HEK293 (cell line): ENCODE data around the gene ACAP3.

Experiments
- CTCF ChIA-PET: fragments of 350-600 bp; formaldehyde crosslinking; extraction: SDS; loops from one replicate; lab custom pipeline; 2021; ENCODE audit warnings: antibody characterized with exemption; lab: Yijun Ruan, JAX
- POLR2A ChIA-PET: fragments of 300-600 bp; formaldehyde crosslinking; extraction: SDS; loops from one replicate; lab custom pipeline; 2020; ENCODE audit warnings: antibody characterized with exemption, inconsistent platforms; lab: Yijun Ruan, JAX
- H3K27ac ChIP-seq: fragments of 200-500 bp; sonication (Bioruptor generic); 2 replicates; pipeline ENCODE4 v1.5.1; 2014; ENCODE audit warnings: low read depth, low read length, control low read depth, inconsistent platforms; ENCODE audit errors: extremely low read depth
- H3K36me3 ChIP-seq, 2 experiments: fragments of 200-500 bp in 1 of 2; sonication (Bioruptor generic) in 1 of 2; 1 replicate in 1 of 2; 2 replicates in 1 of 2; pipeline ENCODE4 v1.5.1; 2014 to 2017; ENCODE audit warnings: inconsistent platforms in 2 of 2, low read length in 2 of 2; ENCODE audit not compliant: control insufficient read depth in 2 of 2, insufficient read depth in 1 of 2
- H3K4me1 ChIP-seq: fragments of 200-500 bp; sonication (Bioruptor generic); 2 replicates; pipeline ENCODE4 v1.5.1; 2014; ENCODE audit warnings: mild to moderate bottlenecking, low read length, inconsistent platforms; ENCODE audit not compliant: control insufficient read depth, insufficient read depth
- H3K4me3 ChIP-seq: 2 replicates; pipeline ENCODE4 v1.5.1; 2011; ENCODE audit warnings: low read depth, mild to moderate bottlenecking, control low read depth, low read length, moderate library complexity
- H3K9me3 ChIP-seq: fragments of 200-500 bp; sonication (Bioruptor generic); 2 replicates; pipeline ENCODE4 v1.5.1; 2014; ENCODE audit warnings: low read depth, low read length, inconsistent platforms; ENCODE audit not compliant: control insufficient read depth, insufficient read depth
- GLIS2 ChIP-seq: fragments of 450-650 bp; formaldehyde crosslinking; IDR thresholded peaks from 2 replicates; pipeline ENCODE4 v1.5.1; 2016; ENCODE audit warnings: missing biosample characterization, missing genetic modification characterization
- HIC1 ChIP-seq: fragments of 450-650 bp; formaldehyde crosslinking; IDR thresholded peaks from 2 replicates; pipeline ENCODE4 v1.5.1; 2016; ENCODE audit warnings: missing biosample characterization, missing genetic modification characterization
- KLF1 ChIP-seq: fragments of 450-650 bp; formaldehyde crosslinking; IDR thresholded peaks from 2 replicates; pipeline ENCODE4 v1.5.1; 2016; ENCODE audit warnings: missing biosample characterization, missing genetic modification characterization
- KLF10 ChIP-seq: fragments of 450-650 bp; IDR thresholded peaks from 2 replicates; pipeline ENCODE4 v1.5.1; 2018; ENCODE audit warnings: missing biosample characterization, mild to moderate bottlenecking, missing genetic modification characterization
- KLF7 ChIP-seq: fragments of 450-650 bp; formaldehyde crosslinking; IDR thresholded peaks from 2 replicates; pipeline ENCODE4 v1.5.1; 2016; ENCODE audit warnings: missing biosample characterization, missing genetic modification characterization, borderline replicate concordance
- KLF8 ChIP-seq: fragments of 450-650 bp; formaldehyde crosslinking; IDR thresholded peaks from 2 replicates; pipeline ENCODE4 v1.5.1; 2016; ENCODE audit warnings: missing biosample characterization, missing genetic modification characterization
- KLF9 ChIP-seq: fragments of 450-650 bp; formaldehyde crosslinking; IDR thresholded peaks from 2 replicates; pipeline ENCODE4 v1.5.1; 2016; ENCODE audit warnings: missing biosample characterization, missing genetic modification characterization, low read depth
- MZF1 ChIP-seq: fragments of 450-650 bp; formaldehyde crosslinking; IDR thresholded peaks from 2 replicates; pipeline ENCODE4 v1.5.1; 2017; ENCODE audit warnings: missing biosample characterization, missing genetic modification characterization, borderline replicate concordance
- OVOL3 ChIP-seq: fragments of 450-650 bp; formaldehyde crosslinking; IDR thresholded peaks from 2 replicates; pipeline ENCODE4 v1.5.1; 2016; ENCODE audit warnings: missing biosample characterization, missing genetic modification characterization
- REPIN1 ChIP-seq: fragments of 450-650 bp; formaldehyde crosslinking; IDR thresholded peaks from 2 replicates; pipeline ENCODE4 v1.5.1; 2017; ENCODE audit warnings: missing biosample characterization, missing genetic modification characterization, low read depth
- ZBTB49 ChIP-seq: fragments of 450-650 bp; formaldehyde crosslinking; IDR thresholded peaks from 2 replicates; pipeline ENCODE4 v1.5.1; 2016; ENCODE audit warnings: missing biosample characterization, missing genetic modification characterization, low read depth
- ZNF37A ChIP-seq: fragments of 450-650 bp; IDR thresholded peaks from 2 replicates; pipeline ENCODE4 v1.5.1; 2018; ENCODE audit warnings: missing biosample characterization, missing genetic modification characterization
- ZNF398 ChIP-seq: fragments of 450-650 bp; formaldehyde crosslinking; IDR thresholded peaks from 2 replicates; pipeline ENCODE4 v1.5.1; 2017; ENCODE audit warnings: missing biosample characterization, missing genetic modification characterization
- ZNF629 ChIP-seq: fragments of 450-650 bp; formaldehyde crosslinking; IDR thresholded peaks from 2 replicates; pipeline ENCODE4 v1.5.1; 2017; ENCODE audit warnings: missing biosample characterization, missing genetic modification characterization
- ZNF704 ChIP-seq: fragments of 450-650 bp; formaldehyde crosslinking; IDR thresholded peaks from 2 replicates; pipeline ENCODE4 v1.5.1; 2016; ENCODE audit warnings: missing biosample characterization, missing genetic modification characterization

ACAP3 gene

GRCh38 chr1:1295154-1295923 is 12.4 kb downstream of the ACAP3 start (continued):
- TF ChIP-seq KLF8 (tag by site-specific recombination) = peak; percentile 69

GRCh38 chr1:1294250-1294890 is 13.4 kb downstream of the ACAP3 start:
- Histone ChIP-seq H3K9me3 (no peaks in the 10 kb centered on the region), H3K4me1 (no peaks in the 10 kb centered on the region), H3K36me3 (peaks cover 0 to 41% of the 10 kb centered on the region in 2 experiments; a peak in 1 of 3 replicates), H3K27ac (no peak overlapping the region), H3K4me3 (no peak overlapping the region)
- TF ChIP-seq ZNF37A (tag by site-specific recombination) (no peak), ZNF629 (tag by site-specific recombination) (no peak)
- ChIA-PET CTCF (interaction anchor here (1.0 kb wide), 1 partner anchor 305 kb away, joined by 3 read pairs; no protein-coding TSS in a partner anchor), POLR2A (no interaction called here)

- POLR2A ChIA-PET = no interaction called here
- no peak overlapping the region for H3K4me3 ChIP-seq
- CTCF ChIA-PET = interaction anchor here (4.3 kb wide), 1 partner anchor 174 kb away, joined by 76 read pairs; no protein-coding TSS in a partner anchor
- TF ChIP-seq KLF7 (tag by site-specific recombination) = no peak
- TF ChIP-seq ZNF398 (tag by site-specific recombination) = no peak
- TF ChIP-seq KLF8 (tag by site-specific recombination) = peak; percentile 98
- peak; percentile 88 for TF ChIP-seq KLF10 (tag by site-specific recombination)
- no peak for TF ChIP-seq OVOL3 (tag by site-specific recombination)
- peak; percentile 73 for TF ChIP-seq KLF9 (tag by site-specific recombination)
- no peak for TF ChIP-seq MZF1 (tag by site-specific recombination)
- TF ChIP-seq GLIS2 (tag by site-specific recombination) = peak; percentile 28; the same call in 1 of the 2 replicates
- TF ChIP-seq KLF1 (tag by site-specific recombination) = peak; percentile 92
- TF ChIP-seq, all 188 proteins: peak for 5
- Histone ChIP-seq H3K9me3 (no peaks in the 10 kb centered on the region), H3K27ac (no peak overlapping the region), H3K36me3 (peaks cover 0 to 41% of the 10 kb centered on the region in 2 experiments; a peak in 1 of 3 replicates), H3K4me1 (no peaks in the 10 kb centered on the region)
Measured at GRCh38 chr1:1293263-1294249, 14.2 kb downstream of the ACAP3 start.

GRCh38 chr1:1292851-1293250 is 14.9 kb downstream of the ACAP3 start:
- ChIA-PET CTCF (interaction anchor here (0.6 to 4.3 kb wide), 5 partner anchors 10 to 179 kb away, joined by 3 to 76 read pairs (median 10); no protein-coding TSS in a partner anchor), POLR2A (interaction anchor here (1.1 to 2.7 kb wide), 2 partner anchors 8 to 171 kb away, joined by 4 to 9 read pairs; no protein-coding TSS in a partner anchor)
- H3K9me3 ChIP-seq = no peaks in the 10 kb centered on the region
- H3K36me3 ChIP-seq = peaks cover 0 to 40% of the 10 kb centered on the region in 2 experiments; a peak in 1 of 3 replicates
- no peaks in the 10 kb centered on the region for H3K4me1 ChIP-seq
- H3K27ac ChIP-seq = no peak overlapping the region
- H3K4me3 ChIP-seq = no peak overlapping the region
- TF ChIP-seq ZBTB49 (tag by site-specific recombination) (no peak), HIC1 (no peak), REPIN1 (tag by site-specific recombination) (no peak), ZNF704 (tag by site-specific recombination) (no peak)
